Pancreas (tissue), 10 donors: ENCODE results near the gene KCTD12. TPM values are rescaled to one million over a fixed set of nuclear protein-coding genes. Genes with fewer than 3 reads are reported as not detected.

Experiments used
- ATAC-seq, 4 donors: fragments of 200-7000 bp; cut with Tn5 transposase; one replicate each; pipeline versions ENCODE4 v1.8.0 to v1.9.1; 2020; ENCODE audit warnings: mild to moderate bottlenecking in 4 of 4, moderate library complexity in 4 of 4
- DNase-seq, 6 donors: peaks; one replicate each; pipeline ENCODE4 v3.0.0-alpha.2; 2020
- FAIRE-seq: peaks from 2 replicates; lab custom pipeline; 2012; peaks lifted over from hg19 to GRCh38; lab: Jason Lieb, UNC
- H3K27ac ChIP-seq, 4 donors: fragments of 200-600 bp; sonication (generic); 1 replicate in 3 of 4; 2 replicates in 1 of 4; pipeline versions ENCODE4 v1.5.0 to v1.8.0; 2020
- H3K27me3 ChIP-seq, 4 donors: fragments of 200-600 bp; one replicate each; pipeline ENCODE4 v1.8.0; 2021
- H3K36me3 ChIP-seq, 3 donors: fragments of 200-600 bp; sonication (generic) in 1 of 3; one replicate each; pipeline versions ENCODE4 v1.5.0 to v1.8.0; 2020 to 2021
- H3K4me1 ChIP-seq, 3 donors: fragments of 200-600 bp; one replicate each; pipeline ENCODE4 v1.8.0; 2021
- H3K4me3 ChIP-seq, 4 donors: fragments of 200-600 bp; sonication (generic) in 2 of 4; one replicate each; pipeline versions ENCODE4 v1.5.0 to v1.8.0; 2020 to 2021
- H3K9me3 ChIP-seq, 4 donors: fragments of 200-600 bp; one replicate each; pipeline ENCODE4 v1.8.0; 2021
- CTCF ChIP-seq, 4 donors: fragments of 200-600 bp; sonication (generic) in 3 of 4; IDR thresholded peaks; one replicate each; pipeline versions ENCODE4 v1.5.0 to v1.8.0; 2021; ENCODE audit warnings: antibody characterized with exemption in 4 of 4
- WGBS, 2 donors: extraction: QIAGEN DNeasy Blood & Tissue Kit; methylation state at CpG; one replicate each; pipeline ENCODE4 v1.1.7; 2013; 5-methylcytosine and 5-hydroxymethylcytosine counted together
- intact Hi-C, 3 donors: fragments of 100-400 bp; cut with DNase I; formaldehyde crosslinking; loops; one replicate each; pipeline versions ENCODE4 v1.11.1 to v1.14.2; 2022
- polyA plus RNA-seq, 2 donors: library from polyadenylated mRNA; stranded (reverse); fragments of 200-250 nt; gene quantifications; one replicate each; pipeline ENCODE4 v1.2.3, GENCODE V29; 2013
- total RNA-seq, 6 donors: library from RNA; stranded (reverse); fragmentation: NEBNext Ultra II Directional in 4 of 6; extraction: Animal tissue kit (Norgen Biotek cat#: 25700) in 4 of 6; gene quantifications; one replicate each; pipeline versions ENCODE4 v1.2.1 to v1.2.4, GENCODE V29; 2021 to 2023
- donor health status: healthy with polysubstance abuse.
- donor health status: DM: no; HTN: no; CAD: no; lungs with moderate emphysema.
- donor health status: DM: no; HTN: no; CAD: no.
- donor health status: control.
- donor health status: control.
- donor health status: Bipolar disorder and iron deficiency.
- donor health status: DM: yes; HTN: yes; CAD: no.
- donor health status: DM: no; HTN: no; CAD: no.
- donor health status: DM: no; HTN: no; CAD: no.
- donor health status: DM: yes; HTN: yes; CAD: no.

The KCTD12 gene
- total and polyA plus RNA-seq, 8 donors, result 6.3 to 46.1 (median 14.8) TPM

GRCh38 chr13:76848596-76848995, 37.6 kb downstream of the KCTD12 start:
- peak in 1 of 4 donors; percentile 41 for ATAC-seq
- FAIRE-seq, result no peak
- H3K9me3 ChIP-seq, result no peaks in the 10 kb centered on the region
- H3K27ac ChIP-seq, result no peak overlapping the region
- no peak for TF ChIP-seq CTCF (IDR thresholded peaks at IDR 0.05)
- no peaks in the 10 kb centered on the region for H3K4me1 ChIP-seq
- no peak overlapping the region for H3K4me3 ChIP-seq
- no peaks in the 10 kb centered on the region for H3K36me3 ChIP-seq
- no peak for DNase-seq
- WGBS, 2 donors, result 37 to 53% methylated on average over 3 of the region's 3 CpGs
- intact Hi-C loops, result no loop called here
- no peaks in the 10 kb centered on the region for H3K27me3 ChIP-seq

GRCh38 chr13:76846363-76846762, 39.8 kb downstream of the KCTD12 start:
- Histone ChIP-seq H3K4me3 (no peak overlapping the region), H3K4me1 (no peaks in the 10 kb centered on the region), H3K27ac (no peak overlapping the region), H3K36me3 (no peaks in the 10 kb centered on the region), H3K27me3 (no peaks in the 10 kb centered on the region), H3K9me3 (no peaks in the 10 kb centered on the region)
- FAIRE-seq (no peak), ATAC-seq (no peak), DNase-seq (no peak)
- 58 to 68% methylated on average over 4 of the region's 4 CpGs for WGBS, 2 donors
- TF ChIP-seq CTCF (IDR thresholded peaks at IDR 0.05), result no peak
- intact Hi-C loops, result no loop called here

GRCh38 chr13:76845865-76846264, 40.3 kb downstream of the KCTD12 start:
- Histone ChIP-seq H3K9me3 (no peaks in the 10 kb centered on the region), H3K36me3 (no peaks in the 10 kb centered on the region), H3K4me1 (no peaks in the 10 kb centered on the region), H3K4me3 (no peak overlapping the region), H3K27me3 (no peaks in the 10 kb centered on the region), H3K27ac (no peak overlapping the region)
- FAIRE-seq (no peak), ATAC-seq (no peak), DNase-seq (no peak)
- no peak for TF ChIP-seq CTCF (IDR thresholded peaks at IDR 0.05)
- 27 to 30% methylated on average over 2 of the region's 2 CpGs for WGBS, 2 donors
- intact Hi-C loops, result no loop called here

GRCh38 chr13:76845367-76845766, 40.8 kb downstream of the KCTD12 start:
- TF ChIP-seq CTCF (IDR thresholded peaks at IDR 0.05), result no peak
- H3K4me3 ChIP-seq, result no peak overlapping the region
- no peak for ATAC-seq
- WGBS, 2 donors, result 93 to 97% methylated on average over 3 of the region's 3 CpGs
- H3K9me3 ChIP-seq, result no peaks in the 10 kb centered on the region
- no peak for DNase-seq
- no peaks in the 10 kb centered on the region for H3K36me3 ChIP-seq
- peak; percentile 95 for FAIRE-seq
- H3K4me1 ChIP-seq, result no peaks in the 10 kb centered on the region
- H3K27me3 ChIP-seq, result no peaks in the 10 kb centered on the region
- H3K27ac ChIP-seq, result no peak overlapping the region
- intact Hi-C loops, result no loop called here

GRCh38 chr13:76837801-76838200, 48.4 kb downstream of the KCTD12 start:
- ATAC-seq, result peak in 3 of 4 donors; percentile 22 to 74 (median 63)
- H3K4me3 ChIP-seq, result no peak overlapping the region
- no peak for FAIRE-seq
- H3K27ac ChIP-seq, result no peak overlapping the region
- TF ChIP-seq CTCF (IDR thresholded peaks at IDR 0.05), result no peak
- no peaks in the 10 kb centered on the region for H3K27me3 ChIP-seq
- H3K36me3 ChIP-seq, result no peaks in the 10 kb centered on the region
- intact Hi-C loops, result no loop called here
- WGBS, 2 donors, result 16 to 23% methylated on average over 1 of the region's 1 CpG
- no peaks in the 10 kb centered on the region for H3K4me1 ChIP-seq
- no peak for DNase-seq
- no peaks in the 10 kb centered on the region for H3K9me3 ChIP-seq
